Right lung (tissue), 10 donors: ENCODE data around the gene CCDC138. TPM values are rescaled to one million over a fixed set of nuclear protein-coding genes. Genes with fewer than 3 reads are reported as not detected.
"Not testable (repeated sequence)": the region's sequence is repeated elsewhere in the genome, so short reads cannot be mapped to it uniquely, and the experiment has no call there.

ENCODE experiments used
- DNase-seq, 2 donors: peaks; one replicate each; pipeline ENCODE4 v3.0.0-alpha.2; 2013
- long read RNA-seq, 8 donors: transcript quantifications; one replicate each; lab custom pipeline, GENCODE V29; 2026
- polyA plus RNA-seq, 5 donors: library from polyadenylated mRNA; unstranded; fragments of 120-200 nt; gene quantifications; one replicate each; pipeline versions ENCODE4 v1.2.1 to v1.2.3, GENCODE V29; 2013; ENCODE audit warnings: inconsistent platforms in 1 of 5, low replicate concordance in 1 of 5; ENCODE audit not compliant: insufficient read length in 5 of 5, insufficient read depth in 1 of 5

Gene CCDC138, protein sequence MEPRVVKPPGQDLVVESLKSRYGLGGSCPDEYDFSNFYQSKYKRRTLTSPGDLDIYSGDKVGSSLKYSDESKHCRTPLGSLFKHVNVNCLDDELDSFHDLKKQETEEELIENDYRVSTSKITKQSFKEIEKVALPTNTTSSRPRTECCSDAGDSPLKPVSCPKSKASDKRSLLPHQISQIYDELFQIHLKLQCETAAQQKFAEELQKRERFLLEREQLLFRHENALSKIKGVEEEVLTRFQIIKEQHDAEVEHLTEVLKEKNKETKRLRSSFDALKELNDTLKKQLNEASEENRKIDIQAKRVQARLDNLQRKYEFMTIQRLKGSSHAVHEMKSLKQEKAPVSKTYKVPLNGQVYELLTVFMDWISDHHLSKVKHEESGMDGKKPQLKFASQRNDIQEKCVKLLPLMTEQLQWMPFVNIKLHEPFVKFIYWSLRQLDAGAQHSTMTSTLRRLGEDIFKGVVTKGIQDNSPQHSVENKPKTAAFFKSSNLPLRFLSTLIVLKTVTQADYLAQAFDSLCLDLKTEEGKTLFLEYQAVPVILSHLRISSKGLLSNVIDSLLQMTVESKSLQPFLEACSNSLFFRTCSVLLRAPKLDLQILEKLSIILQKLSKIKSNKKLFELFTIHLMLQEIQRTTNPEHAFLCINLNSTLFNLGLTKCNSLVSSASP
- polyA plus RNA-seq = 10 to 100 TPM; 13.5 to 21.1 (median 19.8) TPM
- long read RNA-seq, donor 1, partial matches to known transcripts = 0 of 1 reads
- long read RNA-seq, donor 1, other reads (novel, unspliced or antisense) = 0 of 1 reads
- long read RNA-seq, donor 2 = 0 reads
- long read RNA-seq, donor 3, transcript CCDC138-208 (1 exons, 3,285 nt) = major isoform, 5 of 5 reads
- long read RNA-seq, donor 3, partial matches to known transcripts = 0 of 5 reads
- long read RNA-seq, donor 3, other reads (novel, unspliced or antisense) = 0 of 5 reads
- long read RNA-seq, donor 4, partial matches to known transcripts = 0 of 4 reads
- long read RNA-seq, donor 4, other reads (novel, unspliced or antisense) = 0 of 4 reads
- long read RNA-seq, donor 5, partial matches to known transcripts = 0 of 2 reads
- long read RNA-seq, donor 5, other reads (novel, unspliced or antisense) = 0 of 2 reads
- long read RNA-seq, donor 6, partial matches to known transcripts = 0 of 3 reads
- long read RNA-seq, donor 6, other reads (novel, unspliced or antisense) = 0 of 3 reads
- long read RNA-seq, donor 7, partial matches to known transcripts = 0 of 3 reads
- long read RNA-seq, donor 7, other reads (novel, unspliced or antisense) = 0 of 3 reads
- long read RNA-seq, donor 8 = 0 reads

DNA sequence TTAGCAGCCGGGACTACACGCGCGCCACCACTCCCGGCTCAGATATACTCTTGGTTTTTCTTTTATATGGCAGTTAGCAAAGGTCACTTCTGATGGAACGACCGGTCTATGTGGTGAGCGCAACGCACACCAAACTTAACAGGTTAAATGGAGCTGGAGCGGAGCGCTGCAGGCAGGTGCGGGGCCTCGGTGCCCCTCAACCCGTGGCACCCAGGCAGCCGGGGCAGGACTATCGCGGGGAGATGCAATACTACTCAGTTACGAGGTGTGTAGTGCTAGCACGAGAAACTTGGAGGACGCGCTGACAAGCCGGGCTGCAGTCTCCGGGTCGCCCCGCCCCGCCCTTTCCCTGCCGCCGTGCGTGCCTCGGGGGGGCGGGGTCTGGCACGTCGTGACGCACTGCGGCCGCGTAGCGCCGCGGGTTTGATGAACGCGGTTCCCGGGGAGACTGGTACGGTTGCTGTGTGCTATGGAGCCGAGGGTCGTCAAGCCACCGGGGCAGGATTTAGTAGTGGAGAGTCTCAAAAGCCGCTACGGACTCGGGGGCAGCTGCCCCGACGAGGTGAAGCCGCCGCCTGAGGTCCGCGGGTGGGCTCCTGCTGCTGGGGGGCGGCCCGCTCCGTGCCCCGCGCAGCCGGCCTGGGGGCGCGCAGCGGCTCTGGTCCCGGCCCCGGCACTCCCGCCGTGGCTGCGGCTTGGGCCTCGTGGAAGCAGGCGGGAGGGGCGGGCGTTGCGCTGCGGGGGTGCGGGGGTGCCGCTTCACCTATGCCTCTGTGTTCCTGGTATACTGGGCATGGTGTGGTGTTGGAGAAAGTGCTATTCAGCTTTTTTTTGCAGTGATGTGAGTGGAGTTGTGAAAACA is at the start of gene CCDC138:
Gene CCDC138 (plus strand): TSS at position 418 of the 862 bp plus-strand sequence. CDS start 52 bp downstream, at position 470.
- peak; percentile 88 to 90 for DNase-seq

DNA sequence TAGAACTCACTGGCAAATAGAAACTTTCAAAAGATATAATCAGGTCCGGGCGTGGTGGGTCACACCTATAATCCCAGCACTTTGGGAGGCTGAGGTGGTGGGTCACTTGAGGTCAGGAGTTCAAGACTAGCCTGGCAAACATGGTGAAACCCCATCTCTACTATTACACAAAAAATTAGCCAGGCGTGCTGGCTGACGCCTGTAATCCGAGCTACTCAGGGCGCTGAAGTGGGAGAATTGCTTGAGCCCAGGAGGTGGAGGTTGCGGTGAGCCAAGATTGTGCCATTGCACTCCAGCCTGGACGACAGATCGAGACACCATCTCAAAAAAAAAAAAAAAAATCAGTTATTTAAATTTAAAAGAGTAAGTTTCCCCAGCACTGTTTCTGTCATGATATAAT is 28.6 kb upstream of the CCDC138 start:
- DNase-seq = not testable (repeated sequence)

DNA sequence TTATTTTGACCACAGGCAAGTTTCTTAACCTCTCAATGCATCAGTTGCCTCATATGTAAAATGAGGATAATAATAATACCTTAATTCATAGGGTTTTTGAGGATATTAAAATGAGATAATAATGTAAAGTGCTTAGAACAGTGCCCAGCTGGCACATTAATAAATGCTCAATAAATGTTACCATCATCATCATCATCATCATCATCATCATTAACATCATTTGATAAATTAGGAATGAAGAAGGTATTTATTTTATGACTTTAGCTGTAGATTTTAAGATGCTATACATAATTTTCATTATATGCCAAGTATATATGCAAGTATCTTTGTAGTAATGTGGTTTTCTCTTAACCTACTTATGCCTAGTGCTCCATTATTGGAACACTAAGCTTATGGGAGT is 24.0 kb upstream of the CCDC138 start:
- DNase-seq = not testable (repeated sequence)

DNA sequence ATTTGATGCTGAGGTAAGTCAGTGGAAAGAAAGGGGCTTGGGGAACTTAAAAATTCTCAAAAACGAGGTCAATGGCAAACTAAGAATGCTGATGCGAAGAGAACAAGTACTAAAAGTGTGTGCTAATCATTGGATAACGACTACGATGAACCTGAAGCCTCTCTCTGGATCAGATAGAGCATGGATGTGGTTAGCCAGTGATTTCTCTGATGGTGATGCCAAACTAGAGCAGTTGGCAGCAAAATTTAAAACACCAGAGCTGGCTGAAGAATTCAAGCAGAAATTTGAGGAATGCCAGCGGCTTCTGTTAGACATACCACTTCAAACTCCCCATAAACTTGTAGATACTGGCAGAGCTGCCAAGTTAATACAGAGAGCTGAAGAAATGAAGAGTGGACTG is 19.9 kb upstream of the CCDC138 start:
- not testable (repeated sequence) for DNase-seq

DNA sequence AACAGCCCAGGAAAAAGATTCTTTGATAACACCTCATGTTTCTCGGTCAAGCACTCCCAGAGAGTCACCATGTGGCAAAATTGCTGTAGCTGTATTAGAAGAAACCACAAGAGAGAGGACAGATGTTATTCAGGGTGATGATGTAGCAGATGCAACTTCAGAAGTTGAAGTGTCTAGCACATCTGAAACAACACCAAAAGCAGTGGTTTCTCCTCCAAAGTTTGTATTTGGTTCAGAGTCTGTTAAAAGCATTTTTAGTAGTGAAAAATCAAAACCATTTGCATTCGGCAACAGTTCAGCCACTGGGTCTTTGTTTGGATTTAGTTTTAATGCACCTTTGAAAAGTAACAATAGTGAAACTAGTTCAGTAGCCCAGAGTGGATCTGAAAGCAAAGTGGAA is 18.7 kb upstream of the CCDC138 start:
- not testable (repeated sequence) for DNase-seq

DNA sequence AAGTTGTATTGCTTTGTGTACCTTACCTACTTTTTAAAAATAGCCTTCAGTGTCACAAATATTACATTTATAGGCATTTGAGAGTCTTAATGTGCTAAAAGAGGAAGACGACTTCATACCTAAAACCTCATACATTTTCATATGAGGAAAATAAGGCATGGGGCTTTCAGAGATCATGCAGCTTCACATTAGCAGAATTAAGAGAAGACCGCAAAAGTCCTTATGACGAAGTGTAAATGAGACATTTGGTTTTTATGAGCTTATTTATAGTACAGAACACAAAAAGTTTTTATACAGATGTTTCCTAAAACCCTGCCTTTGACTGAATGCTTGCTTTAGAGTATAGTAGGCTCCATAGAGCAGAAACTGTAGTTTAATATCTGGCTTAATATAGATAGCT is 10.1 kb upstream of the CCDC138 start:
- DNase-seq = no peak

DNA sequence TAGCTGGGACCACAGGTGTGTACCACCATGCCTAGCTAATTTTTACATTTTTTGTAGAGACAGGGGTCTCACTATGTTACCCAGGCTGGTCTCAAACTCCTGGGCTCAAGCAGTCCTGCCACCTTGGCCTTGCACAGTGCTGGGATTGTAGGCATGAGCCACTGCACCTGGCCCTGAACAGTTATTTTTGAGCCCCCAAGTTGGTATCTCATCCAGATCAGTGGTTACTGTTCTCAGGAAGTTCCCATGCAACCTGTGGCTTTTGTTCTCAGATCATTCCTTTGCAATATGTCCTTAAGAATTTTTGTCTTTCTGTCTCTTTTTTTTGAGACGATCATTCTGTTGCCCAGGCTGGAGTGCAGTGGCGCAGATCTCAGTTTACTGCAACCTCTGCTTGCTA is 7.7 kb upstream of the CCDC138 start:
- DNase-seq = no peak

DNA sequence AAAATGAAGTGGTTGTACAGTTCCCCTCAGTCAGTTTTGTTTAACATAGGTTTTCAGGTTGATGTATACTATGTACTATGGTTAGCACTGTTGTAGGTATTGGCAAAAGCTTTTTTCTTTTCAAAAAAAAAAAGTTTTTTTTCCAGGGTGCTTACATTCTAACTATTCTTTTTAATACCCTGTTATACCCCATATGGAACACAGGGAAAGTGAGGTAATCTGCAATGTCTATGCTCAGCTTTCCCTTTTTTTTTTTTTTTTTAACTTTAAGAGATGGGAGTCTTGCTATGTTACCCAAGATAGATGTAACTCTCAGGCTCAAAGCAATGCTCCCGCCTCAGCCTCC is 590 bp upstream of the CCDC138 start:
- DNase-seq = no peak

DNA sequence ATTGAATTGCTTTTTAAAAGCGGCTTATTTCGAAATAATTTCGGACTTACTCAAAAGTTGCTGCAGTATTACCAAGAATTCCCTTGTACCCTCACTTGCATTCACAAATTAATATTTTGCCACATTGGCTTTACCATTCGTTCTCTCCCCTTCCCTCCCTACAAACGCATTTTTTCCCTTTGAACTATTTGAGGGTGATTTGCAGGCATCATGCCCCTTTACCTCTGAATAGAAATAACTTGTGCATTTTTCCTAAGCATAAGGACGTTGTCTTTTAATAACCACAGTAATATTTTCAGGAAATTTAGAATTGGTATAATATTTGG is 608 bp downstream of the CCDC138 start:
- DNase-seq = no peak

DNA sequence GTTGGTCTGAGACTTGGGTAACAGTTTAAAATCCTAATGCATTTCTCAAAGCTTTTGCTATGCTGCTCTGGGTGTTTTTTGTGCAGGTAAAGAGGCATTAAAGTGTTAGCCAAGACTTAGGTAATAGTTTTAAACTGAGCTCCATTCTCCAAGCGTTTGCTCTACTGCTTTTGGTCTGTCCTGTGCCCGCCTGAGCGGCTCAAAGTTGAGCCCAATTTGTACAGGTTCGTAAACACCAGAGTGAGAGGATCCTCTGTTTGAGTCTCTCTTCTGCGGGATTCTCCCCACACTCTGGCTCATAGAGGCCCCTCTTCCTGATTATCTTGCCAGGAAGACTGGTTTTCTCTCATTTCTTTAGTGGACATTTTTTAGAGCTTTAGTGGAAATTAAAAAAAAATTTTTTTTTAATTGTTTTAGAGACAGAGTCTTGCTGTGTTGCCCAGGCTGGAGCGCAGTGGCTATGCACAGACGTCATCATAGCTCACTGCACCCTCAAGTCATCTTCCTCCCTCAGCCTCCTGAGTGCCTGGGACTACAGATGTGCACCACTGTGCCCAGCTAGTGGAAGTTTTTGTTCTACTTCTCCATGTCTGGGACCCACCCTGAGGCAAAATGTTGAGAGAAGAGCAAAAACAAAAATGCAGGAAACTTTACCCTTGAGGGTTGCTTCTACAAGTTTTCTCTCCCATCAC is 16.6 kb downstream of the CCDC138 start:
- no peak for DNase-seq

DNA sequence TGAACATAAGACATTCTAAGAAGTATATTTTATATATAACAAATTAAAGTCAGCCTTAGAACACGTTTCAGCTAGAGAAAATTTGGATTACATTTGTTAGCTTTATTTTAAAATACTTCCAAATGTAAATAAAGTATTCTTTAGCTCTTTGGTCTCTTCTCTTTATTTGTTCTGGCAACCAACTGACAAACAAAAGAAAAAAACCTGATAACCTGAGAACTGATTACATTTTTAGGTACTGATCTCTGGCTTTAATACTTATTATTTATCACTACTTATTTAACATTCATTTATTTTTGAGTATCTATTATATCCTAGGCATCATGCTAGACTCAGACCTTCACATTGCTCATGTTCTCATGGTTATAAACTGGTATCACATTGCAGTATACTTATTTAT is 18.5 kb downstream of the CCDC138 start:
- no peak for DNase-seq

DNA sequence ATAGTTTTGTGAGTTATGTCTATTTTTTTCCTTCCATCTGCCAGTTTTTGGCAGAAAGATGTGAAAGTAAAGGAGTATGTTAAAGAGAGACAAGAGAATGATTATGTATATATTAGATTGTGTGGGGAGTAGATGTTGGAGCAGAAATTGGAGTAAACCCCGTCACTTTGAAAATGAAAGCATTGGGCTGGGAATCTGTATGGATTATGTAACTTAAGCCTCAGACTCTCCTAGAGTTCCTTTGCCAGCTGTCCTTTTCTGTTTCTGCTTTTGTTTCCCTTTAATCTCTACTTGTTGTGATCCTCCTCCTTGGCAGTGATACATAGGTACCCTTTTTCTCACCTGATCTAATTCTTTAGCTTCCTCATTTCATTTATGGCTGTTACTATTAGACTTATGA is 19.2 kb downstream of the CCDC138 start:
- DNase-seq = peak in 1 of 2 donors; percentile 8

DNA sequence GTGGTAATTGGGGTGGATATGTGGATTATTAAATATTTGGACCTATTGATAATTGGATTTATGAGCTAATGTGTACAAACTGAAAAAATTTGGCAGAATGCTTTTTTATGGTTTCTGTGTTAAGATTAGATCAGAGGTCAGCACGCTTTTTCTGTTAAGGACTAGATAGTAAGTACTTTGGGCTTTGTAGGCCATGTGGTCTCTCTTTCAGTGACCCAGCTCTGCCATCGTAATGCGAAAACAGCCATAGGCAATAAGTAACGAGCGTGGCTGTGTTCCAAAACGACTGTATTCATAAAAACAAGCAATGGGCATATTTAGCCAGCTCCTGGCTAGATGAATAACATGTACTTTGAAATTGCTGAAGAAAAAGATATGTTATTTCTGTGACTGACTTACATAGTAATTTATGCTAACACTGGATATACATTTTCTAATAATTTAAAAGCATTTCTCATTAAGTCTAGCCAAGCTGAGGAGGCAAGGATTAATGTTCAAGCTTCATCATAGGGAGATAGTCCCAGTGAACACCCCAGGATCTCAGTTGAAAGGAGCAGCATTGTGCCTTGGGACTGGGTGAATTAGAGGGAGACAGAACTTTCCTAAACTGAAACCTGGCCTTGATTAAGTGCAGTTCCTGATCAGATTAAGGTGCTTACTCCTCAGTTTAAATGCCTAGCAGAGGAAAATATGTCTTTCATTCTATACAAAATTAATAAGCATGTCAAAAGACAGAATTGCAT is 20.0 kb downstream of the CCDC138 start:
- no peak for DNase-seq

DNA sequence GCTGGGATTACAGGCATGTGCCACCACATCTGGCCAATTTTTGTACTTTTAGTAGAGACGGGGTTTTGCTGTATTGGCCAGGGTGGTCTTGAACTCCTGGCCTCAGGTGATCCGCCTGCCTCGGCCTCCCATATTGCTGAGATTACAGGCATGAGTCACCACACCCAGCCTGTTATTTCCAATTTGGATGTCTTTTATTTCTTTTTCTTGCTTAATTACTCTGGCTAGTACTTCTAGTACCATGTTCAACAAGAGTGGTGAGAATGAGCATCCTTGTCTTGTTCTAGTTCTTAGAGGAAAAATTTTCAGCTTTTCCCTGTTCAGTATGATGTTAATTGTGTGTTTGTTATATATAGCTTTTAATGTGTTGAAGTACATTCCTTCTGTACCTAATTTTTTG is 23.4 kb downstream of the CCDC138 start:
- no peak for DNase-seq

DNA sequence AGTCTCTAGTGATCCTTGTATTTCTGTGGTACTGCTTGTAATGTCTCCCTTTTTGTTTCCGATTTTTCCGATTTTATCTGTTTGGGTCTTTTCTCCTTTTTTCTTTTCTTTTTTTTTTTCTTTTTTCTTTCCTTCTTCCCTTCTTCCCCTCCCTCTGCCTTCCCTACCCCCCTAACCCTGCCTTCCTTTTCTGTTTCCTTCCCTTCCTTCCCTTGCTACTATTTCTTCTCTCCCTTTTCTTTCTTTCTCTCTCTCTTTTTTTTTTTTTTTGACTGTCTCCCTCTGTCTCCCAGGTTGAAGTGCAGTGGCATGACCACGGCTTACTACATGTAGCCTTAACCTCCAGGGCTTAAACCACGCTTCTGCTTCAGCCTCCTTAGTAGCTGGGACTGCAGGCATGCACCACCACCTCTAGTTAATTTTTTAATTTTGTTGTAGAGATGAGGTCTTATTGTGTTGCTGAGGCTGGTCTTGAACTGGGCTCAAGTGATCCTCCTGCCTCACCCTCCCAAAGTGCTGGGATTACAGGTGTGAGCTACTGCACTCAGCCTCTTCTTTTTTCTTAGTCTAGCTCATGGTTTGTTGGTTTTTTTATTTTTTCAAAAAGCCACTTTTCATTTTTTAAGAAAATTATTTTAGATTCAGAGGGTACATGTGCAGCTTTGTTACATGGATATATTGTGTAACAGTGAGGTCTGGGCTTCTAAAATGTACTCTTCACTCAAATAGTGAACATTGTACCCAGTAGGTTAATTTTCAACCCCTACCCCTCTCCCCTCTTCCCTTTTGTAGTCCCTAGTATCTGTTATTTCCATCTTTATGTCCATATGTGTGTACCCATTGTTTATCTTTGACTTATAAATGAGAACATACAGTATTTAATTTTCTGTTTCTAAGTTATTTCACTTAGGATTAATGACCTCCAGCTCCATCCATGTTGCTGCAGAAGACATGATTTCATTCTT is 24.7 kb downstream of the CCDC138 start:
- DNase-seq = no peak

DNA sequence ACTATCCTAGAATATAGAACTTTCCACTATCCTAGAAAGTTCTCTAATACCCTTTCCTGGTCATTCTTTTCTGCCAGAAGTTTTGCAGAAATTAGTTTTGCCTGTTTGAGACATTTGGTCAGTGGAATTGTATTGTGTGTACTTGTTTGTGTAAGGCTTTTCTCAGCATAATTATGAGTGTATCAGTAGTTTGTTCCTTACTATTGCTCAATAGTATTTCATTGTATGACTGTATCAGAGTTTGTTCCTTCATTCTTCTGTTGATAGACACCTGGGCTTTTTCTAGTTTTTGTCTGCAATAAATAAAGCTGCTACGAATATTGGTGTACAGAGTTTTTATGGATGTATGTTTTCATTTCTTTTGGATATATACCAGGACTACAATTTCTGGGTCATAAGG is 27.2 kb downstream of the CCDC138 start:
- no peak for DNase-seq

DNA sequence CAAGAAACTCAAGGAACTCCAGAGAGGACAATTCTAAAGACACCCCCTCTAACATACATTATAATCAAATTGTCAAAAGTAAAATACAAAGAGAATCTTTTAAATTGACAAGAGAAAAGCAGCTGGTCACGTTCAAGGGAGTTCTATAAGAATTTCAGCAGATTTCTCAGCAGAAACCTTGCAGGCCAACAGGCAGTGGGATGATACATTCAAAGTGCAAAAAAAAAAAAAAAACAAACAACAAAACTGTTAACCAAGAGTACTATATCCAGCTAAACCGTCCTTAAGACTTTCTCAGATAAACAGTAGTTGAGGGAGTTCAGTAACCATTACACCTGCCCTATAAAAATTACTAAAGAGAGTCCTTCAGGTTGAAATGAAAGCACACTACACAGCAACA is 33.9 kb downstream of the CCDC138 start:
- no peak for DNase-seq

DNA sequence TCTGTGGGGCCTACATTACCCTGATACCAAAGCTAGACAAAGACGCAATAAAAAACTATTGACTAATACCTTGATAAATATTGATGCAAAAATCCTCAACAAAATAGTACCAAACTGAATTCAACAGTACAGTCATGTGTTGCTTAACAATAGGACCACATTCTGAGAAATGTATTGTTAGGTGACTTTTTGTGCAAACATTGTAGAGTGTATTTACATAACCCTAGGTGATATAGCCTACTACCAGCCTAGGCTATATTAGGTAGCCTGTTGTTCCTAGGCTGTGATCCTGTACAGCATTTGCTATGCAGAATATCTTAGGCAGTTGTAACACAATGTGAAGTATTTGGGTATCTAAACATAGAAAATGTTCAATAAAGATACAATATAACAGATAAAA is 36.7 kb downstream of the CCDC138 start:
- DNase-seq = no peak
